AG04449 (cell line): ENCODE results near the gene DHX32.

Source experiments
- CTCF ChIA-PET: fragments of 350-600 bp; formaldehyde crosslinking; extraction: SDS; loops from one replicate; lab custom pipeline; 2021; ENCODE audit warnings: antibody characterized with exemption; lab: Yijun Ruan, JAX
- POLR2A ChIA-PET: fragments of 400-600, 350-600 bp; formaldehyde crosslinking; extraction: SDS; loops from one replicate; lab custom pipeline; 2020; ENCODE audit warnings: antibody characterized with exemption, inconsistent platforms; lab: Yijun Ruan, JAX
- DNase-seq: peaks from one replicate; pipeline ENCODE4 v3.0.0-alpha.2; 2010; ENCODE audit warnings: low read depth, low spot score
- H3K4me3 ChIP-seq: 2 replicates; pipeline ENCODE4 v1.5.1; 2011; ENCODE audit warnings: low read depth, mild to moderate bottlenecking, control low read depth, low read length
- CTCF ChIP-seq: IDR thresholded peaks from one replicate; pipeline ENCODE4 v1.5.1; 2011; ENCODE audit warnings: mild to moderate bottlenecking, moderate library complexity, low read length, control low read depth, inconsistent platforms; ENCODE audit not compliant: insufficient read depth; ENCODE audit errors: missing control alignments

DHX32 gene

DNA sequence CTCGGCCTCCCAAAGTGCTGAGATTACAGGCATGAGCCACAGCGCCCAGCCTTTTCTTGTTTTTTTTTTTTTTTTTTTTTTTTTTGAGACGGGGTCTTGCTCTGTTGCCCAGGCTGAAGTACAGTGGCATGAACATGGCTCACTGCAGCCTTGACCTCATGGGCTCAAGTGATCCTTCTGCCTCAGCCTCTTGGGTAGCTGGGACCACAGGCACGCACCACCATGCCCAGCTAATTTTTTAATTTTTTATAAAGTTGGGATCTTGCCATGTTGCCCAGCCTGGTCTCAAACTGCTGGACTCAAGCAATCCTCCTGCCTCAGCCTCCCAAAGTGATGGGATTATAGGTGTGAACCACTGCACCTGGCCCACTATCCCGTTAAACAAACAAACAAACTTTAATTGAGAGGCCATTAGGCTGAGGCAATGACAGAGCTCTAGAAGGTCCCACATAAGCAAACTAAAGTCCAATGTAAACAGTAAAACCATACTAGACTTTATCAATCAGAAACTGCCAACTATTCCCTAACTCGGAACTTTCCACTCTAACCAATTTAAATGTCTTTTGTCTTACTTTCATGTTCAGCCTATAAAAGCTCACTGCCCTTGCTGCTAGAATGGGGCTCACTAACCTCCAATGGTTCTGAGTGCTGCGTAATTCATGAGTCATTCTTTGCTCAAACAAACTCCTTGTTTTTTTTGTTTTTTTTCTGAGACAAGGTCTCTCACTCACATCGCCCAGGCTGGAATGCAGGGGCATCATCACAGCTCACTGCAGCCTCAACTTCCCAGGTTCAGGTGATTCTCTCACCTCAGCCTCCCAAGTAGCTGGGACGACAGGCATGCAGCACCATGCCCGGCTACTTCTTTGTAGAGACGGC lies 1.9 kb downstream of the DHX32 start:
- DNase-seq, result peak; percentile 65
- TF ChIP-seq CTCF, result no peak
- ChIA-PET CTCF (interaction anchor here (8.9 kb wide), 1 partner anchor 10 kb away, joined by 62 read pairs; no protein-coding TSS in a partner anchor), POLR2A (no interaction called here)
- H3K4me3 ChIP-seq, result no peak overlapping the region

DNA sequence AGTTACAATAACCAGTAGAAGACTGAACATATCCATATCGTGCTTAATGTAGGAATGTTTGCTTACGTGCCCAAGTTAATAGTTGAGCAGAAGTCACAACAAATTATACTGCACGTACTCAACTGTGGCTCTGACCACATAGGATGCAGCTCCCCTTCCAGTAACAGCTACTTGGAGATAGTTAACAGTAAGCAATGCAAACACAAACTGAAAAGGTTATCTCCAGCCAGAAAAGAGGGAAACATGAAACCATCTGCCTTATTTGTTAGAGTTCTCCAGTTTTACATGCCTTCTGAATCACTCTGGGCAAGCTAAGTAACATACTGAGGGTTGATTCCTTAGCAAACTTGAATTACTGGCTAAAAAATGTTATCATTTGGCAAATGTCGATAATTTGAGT lies 9.8 kb downstream of the DHX32 start:
- TF ChIP-seq CTCF, result no peak
- DNase-seq, result no peak
- ChIA-PET CTCF (interaction anchor here (0.8 to 5.1 kb wide), 2 partner anchors 10 to 878 kb away, joined by 3 to 62 read pairs; partner anchors contain the start of gene DHX32), POLR2A (no interaction called here)
- no peak overlapping the region for H3K4me3 ChIP-seq

DNA sequence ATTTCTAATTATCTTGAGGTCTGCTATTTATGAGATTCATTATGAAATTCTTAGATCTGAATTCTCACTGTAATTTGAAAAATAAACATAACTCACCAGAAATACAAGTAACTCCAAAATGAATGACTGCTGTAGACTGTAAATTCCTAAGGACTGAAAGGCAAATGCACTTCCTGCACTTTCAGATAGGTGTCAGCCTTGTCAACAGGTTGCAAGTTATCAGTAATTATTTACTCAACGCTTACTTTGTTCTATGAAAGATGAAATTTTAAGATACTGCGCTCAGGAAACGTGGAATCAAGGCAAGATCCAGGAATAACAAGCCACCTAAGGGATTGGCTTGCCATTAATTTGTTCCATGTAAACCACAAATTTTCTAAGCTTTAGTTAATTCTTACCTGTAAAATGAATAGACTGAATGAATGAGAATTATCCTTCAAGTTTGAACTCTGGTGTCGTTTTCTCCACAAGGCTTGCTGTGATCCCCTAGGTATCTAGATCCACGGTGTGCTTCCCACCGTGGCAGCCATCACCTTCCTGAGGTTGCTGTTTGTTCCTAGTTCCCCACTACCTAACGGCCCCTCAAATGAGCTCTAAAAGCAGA lies 12.6 kb downstream of the DHX32 start:
- POLR2A ChIA-PET, result no interaction called here
- no peak for DNase-seq
- TF ChIP-seq CTCF, result peak; percentile 69
- CTCF ChIA-PET, result interaction anchor here (0.6 to 5.1 kb wide), 18 partner anchors 8 to 1382 kb away, joined by 3 to 62 read pairs (median 4); partner anchors contain the start of gene DHX32
- no peak overlapping the region for H3K4me3 ChIP-seq

GRCh38 chr10:125866421-125867029 lies 14.6 kb downstream of the DHX32 start:
- DNase-seq, result no peak
- CTCF ChIA-PET, result interaction anchor here (0.7 to 5.1 kb wide), 4 partner anchors 11 to 637 kb away, joined by 3 to 62 read pairs (median 6); partner anchors contain the start of genes DHX32 and EDRF1
- POLR2A ChIA-PET, result no interaction called here
- H3K4me3 ChIP-seq, result no peak overlapping the region
- no peak for TF ChIP-seq CTCF

- no peak for TF ChIP-seq CTCF
- H3K4me3 ChIP-seq, result no peak overlapping the region
- DNase-seq, result no peak
- ChIA-PET CTCF (interaction anchor here (1.3 to 2.8 kb wide), 3 partner anchors 10 to 639 kb away, joined by 3 to 10 read pairs (median 3); no protein-coding TSS in a partner anchor), POLR2A (no interaction called here)
These were observed 16.0 kb downstream of the DHX32 start for GRCh38 chr10:125865120-125865519.
